Measurements from ENCODE around the gene MAN1C1. TPM values are rescaled to one million over a fixed set of nuclear protein-coding genes. Genes with fewer than 3 reads are reported as not detected.

MAN1C1 gene
- not detected for polyA plus RNA-seq (2012; ENCODE audit: insufficient read depth, insufficient read length)

- no peak for DNase-seq (ENCODE audit: low read depth, low spot score)
- H3K4me3 ChIP-seq (ENCODE audit: low read length): peak within 1 kb of the TSS; percentile 47
Measured at GRCh38 chr1:25616095-25616986, at the start of gene MAN1C1. TSS of gene MAN1C1 (plus strand) at chr1:25616791. CDS start at chr1:25617798, 1,007 bp downstream.

- DNase-seq (ENCODE audit: low read depth, low spot score): no peak
- no peak overlapping the region for H3K4me3 ChIP-seq (ENCODE audit: low read length)
Measured at GRCh38 chr1:25567710-25568089, 48.9 kb upstream of the MAN1C1 start.

- no peak for DNase-seq (ENCODE audit: low read depth, low spot score)
- no peak overlapping the region for H3K4me3 ChIP-seq (ENCODE audit: low read length)
Measured at GRCh38 chr1:25568090-25568833, 48.3 kb upstream of the MAN1C1 start.

- no peak overlapping the region for H3K4me3 ChIP-seq (ENCODE audit: low read length)
- no peak for DNase-seq (ENCODE audit: low read depth, low spot score)
Measured at GRCh38 chr1:25568834-25569596, 47.6 kb upstream of the MAN1C1 start.

GRCh38 chr1:25569597-25570396 is 46.8 kb upstream of the MAN1C1 start:
- H3K4me3 ChIP-seq (ENCODE audit: low read length): no peak overlapping the region
- DNase-seq (ENCODE audit: low read depth, low spot score): no peak

- DNase-seq (ENCODE audit: low read depth, low spot score): no peak
Measured at GRCh38 chr1:25570798-25571521, 45.6 kb upstream of the MAN1C1 start.

GRCh38 chr1:25571522-25571970 is 45.0 kb upstream of the MAN1C1 start:
- no peak for DNase-seq (ENCODE audit: low read depth, low spot score)
- H3K4me3 ChIP-seq (ENCODE audit: low read length): no peak overlapping the region

More at GRCh38 chr1:25570798-25571521, 45.6 kb upstream of the MAN1C1 start:
- H3K4me3 ChIP-seq (ENCODE audit: low read length): no peak overlapping the region

- no peak for DNase-seq (ENCODE audit: low read depth, low spot score)
- no peak overlapping the region for H3K4me3 ChIP-seq (ENCODE audit: low read length)
Measured at GRCh38 chr1:25572107-25572506, 44.5 kb upstream of the MAN1C1 start.

GRCh38 chr1:25572708-25573590 is 43.6 kb upstream of the MAN1C1 start:
- no peak overlapping the region for H3K4me3 ChIP-seq (ENCODE audit: low read length)
- DNase-seq (ENCODE audit: low read depth, low spot score): no peak

- no peak for DNase-seq (ENCODE audit: low read depth, low spot score)
- H3K4me3 ChIP-seq (ENCODE audit: low read length): no peak overlapping the region
Measured at GRCh38 chr1:25573591-25573930, 43.0 kb upstream of the MAN1C1 start.

GRCh38 chr1:25573961-25574360 is 42.6 kb upstream of the MAN1C1 start:
- no peak overlapping the region for H3K4me3 ChIP-seq (ENCODE audit: low read length)
- no peak for DNase-seq (ENCODE audit: low read depth, low spot score)

- no peak for DNase-seq (ENCODE audit: low read depth, low spot score)
- H3K4me3 ChIP-seq (ENCODE audit: low read length): no peak overlapping the region
Measured at GRCh38 chr1:25575191-25575590, 41.4 kb upstream of the MAN1C1 start.

GRCh38 chr1:25576459-25577133 is 40.0 kb upstream of the MAN1C1 start:
- DNase-seq (ENCODE audit: low read depth, low spot score): no peak
- no peak overlapping the region for H3K4me3 ChIP-seq (ENCODE audit: low read length)

GRCh38 chr1:25577134-25577920 is 39.3 kb upstream of the MAN1C1 start:
- no peak overlapping the region for H3K4me3 ChIP-seq (ENCODE audit: low read length)
- DNase-seq (ENCODE audit: low read depth, low spot score): no peak

- DNase-seq (ENCODE audit: low read depth, low spot score): no peak
- H3K4me3 ChIP-seq (ENCODE audit: low read length): no peak overlapping the region
Measured at GRCh38 chr1:25579292-25580252, 37.0 kb upstream of the MAN1C1 start.
